GM06990 (cell line): ENCODE data around the gene MCF2L.

Experiments used
- DNase-seq: peaks from one replicate; pipeline ENCODE4 v3.0.0-alpha.2; 2011; ENCODE audit not compliant: insufficient read length; ENCODE audit errors: extremely low read depth
- H3K27me3 ChIP-seq: replicated peaks from 2 replicates; pipeline ENCODE4 v1.6.0; 2011; ENCODE audit warnings: low read length; ENCODE audit not compliant: control insufficient read depth, insufficient read depth
- H3K36me3 ChIP-seq: 2 replicates; pipeline ENCODE4 v1.5.1; 2011; ENCODE audit warnings: low read length; ENCODE audit not compliant: control insufficient read depth, insufficient read depth
- H3K4me3 ChIP-seq: replicated peaks from 2 replicates; pipeline ENCODE4 v1.5.1; 2011; ENCODE audit warnings: low read depth, mild to moderate bottlenecking, control low read depth, low read length
- CTCF ChIP-seq: IDR thresholded peaks from 2 replicates; pipeline ENCODE4 v1.5.1; 2011; ENCODE audit warnings: low read length, control low read depth, mild to moderate bottlenecking, inconsistent platforms; ENCODE audit not compliant: insufficient read depth, poor library complexity, severe bottlenecking

The MCF2L gene

GRCh38 chr13:113121928-113122471, 153.0 kb downstream of the MCF2L start:
- Histone ChIP-seq H3K4me3 (no peak overlapping the region), H3K27me3 (no peaks in the 10 kb centered on the region; the same call in 1 of the 2 replicates), H3K36me3 (no peaks in the 10 kb centered on the region)
- no peak for DNase-seq
- no peak for TF ChIP-seq CTCF

GRCh38 chr13:113122550-113123225, 153.7 kb downstream of the MCF2L start, which contains the start of gene F10:
Gene F10 (plus strand): TSS chr13:113122799. CDS start chr13:113122856, 57 bp downstream.
- no peak for DNase-seq
- no peaks in the 10 kb centered on the region for H3K36me3 ChIP-seq
- no peak for TF ChIP-seq CTCF
- no peak within 1 kb of the TSS for H3K4me3 ChIP-seq
- H3K27me3 ChIP-seq = no peaks in the 10 kb centered on the region; the same call in 1 of the 2 replicates

- H3K36me3 ChIP-seq = no peaks in the 10 kb centered on the region
- no peak overlapping the region for H3K4me3 ChIP-seq
- no peaks in the 10 kb centered on the region; the same call in 1 of the 2 replicates for H3K27me3 ChIP-seq
- TF ChIP-seq CTCF = peak; percentile 48
- no peak for DNase-seq
These were observed 154.5 kb downstream of the MCF2L start for GRCh38 chr13:113123226-113124201.

GRCh38 chr13:113124211-113124970, 155.4 kb downstream of the MCF2L start:
- TF ChIP-seq CTCF = no peak
- no peak for DNase-seq
- Histone ChIP-seq H3K4me3 (no peak overlapping the region), H3K36me3 (no peaks in the 10 kb centered on the region), H3K27me3 (no peaks in the 10 kb centered on the region)

GRCh38 chr13:113125506-113126264, 156.7 kb downstream of the MCF2L start:
- Histone ChIP-seq H3K36me3 (no peaks in the 10 kb centered on the region), H3K27me3 (no peaks in the 10 kb centered on the region), H3K4me3 (no peak overlapping the region)
- no peak for DNase-seq
- TF ChIP-seq CTCF = no peak
